Vagina (tissue), 2 donors: ENCODE data around the gene AARS2.

ENCODE experiments used
- POLR2A ChIP-seq, 2 donors: fragments of 450-650 bp; IDR thresholded peaks; one replicate each; pipeline ENCODE4 v1.6.1; 2017; ENCODE audit warnings: antibody characterized with exemption in 2 of 2, mild to moderate bottlenecking in 2 of 2, moderate library complexity in 2 of 2
- POLR2AphosphoS5 ChIP-seq, 2 donors: sonication (generic); formaldehyde crosslinking; IDR thresholded peaks; one replicate each; pipeline ENCODE4 v1.9.0; 2017; ENCODE audit warnings: antibody characterized with exemption in 2 of 2, mild to moderate bottlenecking in 2 of 2, low read depth in 1 of 2; ENCODE audit not compliant: insufficient read depth in 1 of 2
- TF ChIP-seq, protein P1 (sequence below), 3 experiments: fragments of 450-650 bp in 2 of 3; fragments of 200-600 bp in 1 of 3; sonication (generic) in 1 of 3; IDR thresholded peaks; one replicate each; pipeline ENCODE4 v1.5.1; 2017 to 2019; ENCODE audit warnings: antibody characterized with exemption in 3 of 3, mild to moderate bottlenecking in 2 of 3, moderate library complexity in 2 of 3

- TF ChIP-seq, protein P1, sequence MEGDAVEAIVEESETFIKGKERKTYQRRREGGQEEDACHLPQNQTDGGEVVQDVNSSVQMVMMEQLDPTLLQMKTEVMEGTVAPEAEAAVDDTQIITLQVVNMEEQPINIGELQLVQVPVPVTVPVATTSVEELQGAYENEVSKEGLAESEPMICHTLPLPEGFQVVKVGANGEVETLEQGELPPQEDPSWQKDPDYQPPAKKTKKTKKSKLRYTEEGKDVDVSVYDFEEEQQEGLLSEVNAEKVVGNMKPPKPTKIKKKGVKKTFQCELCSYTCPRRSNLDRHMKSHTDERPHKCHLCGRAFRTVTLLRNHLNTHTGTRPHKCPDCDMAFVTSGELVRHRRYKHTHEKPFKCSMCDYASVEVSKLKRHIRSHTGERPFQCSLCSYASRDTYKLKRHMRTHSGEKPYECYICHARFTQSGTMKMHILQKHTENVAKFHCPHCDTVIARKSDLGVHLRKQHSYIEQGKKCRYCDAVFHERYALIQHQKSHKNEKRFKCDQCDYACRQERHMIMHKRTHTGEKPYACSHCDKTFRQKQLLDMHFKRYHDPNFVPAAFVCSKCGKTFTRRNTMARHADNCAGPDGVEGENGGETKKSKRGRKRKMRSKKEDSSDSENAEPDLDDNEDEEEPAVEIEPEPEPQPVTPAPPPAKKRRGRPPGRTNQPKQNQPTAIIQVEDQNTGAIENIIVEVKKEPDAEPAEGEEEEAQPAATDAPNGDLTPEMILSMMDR (IDR thresholded peaks at IDR 0.05): no peak
- TF ChIP-seq POLR2A (IDR thresholded peaks at IDR 0.05) (no peak), POLR2AphosphoS5 (IDR thresholded peaks at IDR 0.05; ENCODE audit: insufficient read depth in 1 of 2, low read depth in 1 of 2) (no peak)
These were observed 15.8 kb downstream of the AARS2 start for GRCh38 chr6:44297063-44298038.
